NCI-H2107 treated with DMSO at 0.1 percent for 48 hours (cell line): ENCODE data around the gene ADARB2.
A peak's percentile ranks its signal among the peaks of the same experiment; 100 is the strongest.
"Not testable (repeated sequence)": the region's sequence is repeated elsewhere in the genome, so short reads cannot be mapped to it uniquely, and the experiment has no call there.

ENCODE experiments used
- DNase-seq: peaks from one replicate; lab custom pipeline; 2025; ENCODE audit not compliant: unreplicated experiment; lab: John Stamatoyannopoulos, UW

ADARB2 gene

GRCh38 chr10:1617376-1618317 is 119.7 kb downstream of the ADARB2 start:
- DNase-seq: not testable (repeated sequence)

- not testable (repeated sequence) for DNase-seq
These were observed 120.6 kb downstream of the ADARB2 start for GRCh38 chr10:1616701-1617100.

GRCh38 chr10:1615186-1615954 is 122.0 kb downstream of the ADARB2 start:
- DNase-seq: no peak

- no peak for DNase-seq
These were observed 123.8 kb downstream of the ADARB2 start for GRCh38 chr10:1613511-1613910.

- DNase-seq: no peak
These were observed 124.4 kb downstream of the ADARB2 start for GRCh38 chr10:1612908-1613307.

- DNase-seq: no peak
These were observed 125.3 kb downstream of the ADARB2 start for GRCh38 chr10:1611936-1612550.

- DNase-seq: no peak
These were observed 126.1 kb downstream of the ADARB2 start for GRCh38 chr10:1610986-1611770.

- peak; percentile 83 for DNase-seq
These were observed 127.7 kb downstream of the ADARB2 start for GRCh38 chr10:1609648-1609970.

- DNase-seq: no peak
These were observed 128.3 kb downstream of the ADARB2 start for GRCh38 chr10:1608851-1609647.

- DNase-seq: no peak
These were observed 128.9 kb downstream of the ADARB2 start for GRCh38 chr10:1608408-1608807.

- no peak for DNase-seq
These were observed 129.9 kb downstream of the ADARB2 start for GRCh38 chr10:1607466-1607865.

GRCh38 chr10:1605999-1606940 is 131.1 kb downstream of the ADARB2 start:
- no peak for DNase-seq

- no peak for DNase-seq
These were observed 132.2 kb downstream of the ADARB2 start for GRCh38 chr10:1605121-1605520.

GRCh38 chr10:1604246-1604645 is 133.1 kb downstream of the ADARB2 start:
- DNase-seq: no peak

GRCh38 chr10:1603181-1603580 is 134.1 kb downstream of the ADARB2 start:
- no peak for DNase-seq

GRCh38 chr10:1602037-1602484 is 135.3 kb downstream of the ADARB2 start:
- no peak for DNase-seq

GRCh38 chr10:1601406-1601805 is 135.9 kb downstream of the ADARB2 start:
- no peak for DNase-seq

- no peak for DNase-seq
These were observed 136.5 kb downstream of the ADARB2 start for GRCh38 chr10:1600861-1601260.
